Activated naive CD8-positive, alpha-beta T cell treated with anti-CD3 and anti-CD28 coated beads for 36 hours (primary cell): ENCODE data around the gene PFKFB3. TPM values are rescaled to one million over a fixed set of nuclear protein-coding genes. Genes with fewer than 3 reads are reported as not detected.
"Not testable (repeated sequence)": the region's sequence is repeated elsewhere in the genome, so short reads cannot be mapped to it uniquely, and the experiment has no call there.

Source experiments
- DNase-seq: peaks from one replicate; pipeline ENCODE4 v3.0.0; 2021
- H3K27ac Mint-ChIP-seq: one replicate; pipeline ENCODE4 v1.8.0; 2022; ENCODE audit warnings: mild to moderate bottlenecking, moderate library complexity, mixed read lengths
- H3K27me3 Mint-ChIP-seq: one replicate; pipeline ENCODE4 v1.8.0; 2022; ENCODE audit warnings: mild to moderate bottlenecking, mixed read lengths
- H3K36me3 Mint-ChIP-seq: one replicate; pipeline ENCODE4 v1.8.0; 2021; ENCODE audit warnings: mild to moderate bottlenecking, mixed read lengths
- H3K4me1 Mint-ChIP-seq: one replicate; pipeline ENCODE4 v1.8.0; 2021; ENCODE audit warnings: mixed read lengths
- H3K4me3 Mint-ChIP-seq: one replicate; pipeline ENCODE4 v1.8.0; 2022; ENCODE audit warnings: mild to moderate bottlenecking, moderate library complexity, mixed read lengths
- H3K9me3 Mint-ChIP-seq: one replicate; pipeline ENCODE4 v1.8.0; 2022; ENCODE audit warnings: mixed read lengths
- total RNA-seq, 2 experiments: library from RNA; stranded (reverse); gene quantifications; one replicate each; pipeline ENCODE4 v1.2.3, GENCODE V29; 2021

Gene PFKFB3
- total RNA-seq, 2 experiments from 2014 or later: 72.6 to 73.0 TPM

GRCh38 chr10:6203331-6204062 lies 765 bp downstream of the PFKFB3 start:
- Mint-ChIP-seq H3K4me3 (peak overlapping the region; percentile 95), H3K36me3 (peaks cover 22% of the 10 kb centered on the region), H3K9me3 (no peaks in the 10 kb centered on the region), H3K27me3 (no peaks in the 10 kb centered on the region), H3K4me1 (peaks cover 38% of the 10 kb centered on the region), H3K27ac (peak overlapping the region; percentile 83)
- peak; percentile 80 for DNase-seq

- peak overlapping the region; percentile 95 for H3K4me3 Mint-ChIP-seq
- H3K27ac Mint-ChIP-seq: no peak overlapping the region
- H3K9me3 Mint-ChIP-seq: no peaks in the 10 kb centered on the region
- H3K4me1 Mint-ChIP-seq: peaks cover 36% of the 10 kb centered on the region
- H3K36me3 Mint-ChIP-seq: peaks cover 18% of the 10 kb centered on the region
- peak; percentile 74 for DNase-seq
- H3K27me3 Mint-ChIP-seq: no peaks in the 10 kb centered on the region
These were observed 1.3 kb downstream of the PFKFB3 start for GRCh38 chr10:6204063-6204340.

- DNase-seq: peak; percentile 14
- Mint-ChIP-seq H3K27me3 (no peaks in the 10 kb centered on the region), H3K4me3 (peak overlapping the region; percentile 95), H3K36me3 (peaks cover 15% of the 10 kb centered on the region), H3K27ac (no peak overlapping the region), H3K9me3 (no peaks in the 10 kb centered on the region), H3K4me1 (peaks cover 34% of the 10 kb centered on the region)
These were observed 1.8 kb downstream of the PFKFB3 start for GRCh38 chr10:6204341-6205191.

GRCh38 chr10:6206486-6206885 lies 3.8 kb downstream of the PFKFB3 start:
- not testable (repeated sequence) for H3K4me3 Mint-ChIP-seq, DNase-seq, H3K9me3 Mint-ChIP-seq, H3K27me3 Mint-ChIP-seq, H3K27ac Mint-ChIP-seq
- Mint-ChIP-seq H3K36me3 (peaks cover 15% of the 10 kb centered on the region), H3K4me1 (peaks cover 25% of the 10 kb centered on the region)

GRCh38 chr10:6207658-6208057 lies 4.9 kb downstream of the PFKFB3 start:
- Mint-ChIP-seq H3K4me1 (peaks cover 22% of the 10 kb centered on the region), H3K36me3 (peaks cover 14% of the 10 kb centered on the region), H3K27ac (peak overlapping the region; percentile 62), H3K4me3 (no peak overlapping the region), H3K27me3 (no peaks in the 10 kb centered on the region), H3K9me3 (no peaks in the 10 kb centered on the region)
- DNase-seq: no peak

- DNase-seq: no peak
- Mint-ChIP-seq H3K36me3 (peaks cover 19% of the 10 kb centered on the region), H3K4me3 (no peak overlapping the region), H3K27ac (no peak overlapping the region), H3K9me3 (no peaks in the 10 kb centered on the region), H3K4me1 (peaks cover 23% of the 10 kb centered on the region), H3K27me3 (no peaks in the 10 kb centered on the region)
These were observed 6.1 kb downstream of the PFKFB3 start for GRCh38 chr10:6208799-6209235.

- Mint-ChIP-seq H3K27ac (no peak overlapping the region), H3K4me1 (peaks cover 13% of the 10 kb centered on the region), H3K36me3 (peaks cover 11% of the 10 kb centered on the region), H3K9me3 (no peaks in the 10 kb centered on the region), H3K27me3 (no peaks in the 10 kb centered on the region), H3K4me3 (no peak overlapping the region)
- no peak for DNase-seq
These were observed 8.6 kb downstream of the PFKFB3 start for GRCh38 chr10:6211341-6211670.

GRCh38 chr10:6211671-6212635 lies 9.2 kb downstream of the PFKFB3 start:
- Mint-ChIP-seq H3K27ac (no peak overlapping the region), H3K36me3 (peaks cover 17% of the 10 kb centered on the region), H3K9me3 (no peaks in the 10 kb centered on the region), H3K27me3 (no peaks in the 10 kb centered on the region), H3K4me1 (peaks cover 13% of the 10 kb centered on the region), H3K4me3 (no peak overlapping the region)
- no peak for DNase-seq

- H3K27ac Mint-ChIP-seq: no peak overlapping the region
- peaks cover 8% of the 10 kb centered on the region for H3K4me1 Mint-ChIP-seq
- no peak for DNase-seq
- H3K4me3 Mint-ChIP-seq: no peak overlapping the region
- H3K9me3 Mint-ChIP-seq: no peaks in the 10 kb centered on the region
- peaks cover 21% of the 10 kb centered on the region for H3K36me3 Mint-ChIP-seq
- no peaks in the 10 kb centered on the region for H3K27me3 Mint-ChIP-seq
These were observed 10.1 kb downstream of the PFKFB3 start for GRCh38 chr10:6212806-6213205.

- no peak for DNase-seq
- H3K27ac Mint-ChIP-seq: no peak overlapping the region
- H3K4me1 Mint-ChIP-seq: peaks cover 5% of the 10 kb centered on the region
- peaks cover 19% of the 10 kb centered on the region for H3K36me3 Mint-ChIP-seq
- H3K9me3 Mint-ChIP-seq: no peaks in the 10 kb centered on the region
- H3K27me3 Mint-ChIP-seq: no peaks in the 10 kb centered on the region
- no peak overlapping the region for H3K4me3 Mint-ChIP-seq
These were observed 10.6 kb downstream of the PFKFB3 start for GRCh38 chr10:6213257-6213905.

- Mint-ChIP-seq H3K27ac (no peak overlapping the region), H3K36me3 (peaks cover 19% of the 10 kb centered on the region), H3K4me1 (peaks cover 3% of the 10 kb centered on the region), H3K9me3 (no peaks in the 10 kb centered on the region), H3K27me3 (no peaks in the 10 kb centered on the region), H3K4me3 (no peak overlapping the region)
- DNase-seq: no peak
These were observed 11.2 kb downstream of the PFKFB3 start for GRCh38 chr10:6213908-6214307.

- Mint-ChIP-seq H3K4me3 (no peak overlapping the region), H3K36me3 (peaks cover 19% of the 10 kb centered on the region)
These were observed 11.9 kb downstream of the PFKFB3 start for GRCh38 chr10:6214612-6215011.

GRCh38 chr10:6215241-6215640 lies 12.5 kb downstream of the PFKFB3 start:
- Mint-ChIP-seq H3K27me3 (no peaks in the 10 kb centered on the region), H3K4me1 (peaks cover 3% of the 10 kb centered on the region), H3K36me3 (peaks cover 19% of the 10 kb centered on the region), H3K27ac (no peak overlapping the region), H3K9me3 (no peaks in the 10 kb centered on the region), H3K4me3 (no peak overlapping the region)
- DNase-seq: no peak

More at GRCh38 chr10:6214612-6215011, 11.9 kb downstream of the PFKFB3 start:
- Mint-ChIP-seq H3K4me1 (peaks cover 3% of the 10 kb centered on the region), H3K27ac (no peak overlapping the region), H3K27me3 (no peaks in the 10 kb centered on the region), H3K9me3 (no peaks in the 10 kb centered on the region)
- DNase-seq: no peak

GRCh38 chr10:6215683-6216484 lies 13.2 kb downstream of the PFKFB3 start:
- Mint-ChIP-seq H3K36me3 (peaks cover 21% of the 10 kb centered on the region), H3K27me3 (no peaks in the 10 kb centered on the region), H3K9me3 (no peaks in the 10 kb centered on the region), H3K27ac (no peak overlapping the region), H3K4me3 (no peak overlapping the region), H3K4me1 (peaks cover 3% of the 10 kb centered on the region)
- no peak for DNase-seq
